G401 (cell line): ENCODE measurements around the gene C19orf44. TPM values are rescaled to one million over a fixed set of nuclear protein-coding genes. Genes with fewer than 3 reads are reported as not detected.
"Not testable (repeated sequence)": the region's sequence is repeated elsewhere in the genome, so short reads cannot be mapped to it uniquely, and the experiment has no call there.

Experiments
- DNase-seq: peaks from one replicate; pipeline ENCODE4 v3.0.0-alpha.2; 2015; ENCODE audit warnings: low spot score
- in situ Hi-C: cut with HindIII; loops from 2 replicates; pipeline ENCODE4 v1.10.0; 2016; ENCODE audit warnings: low sequenced_read_pairs, mixed read lengths
- total RNA-seq: library from RNA; depleted of rRNA; stranded (reverse); fragments of >200 nt; shearing (Covaris generic); gene quantifications from 2 replicates; pipeline ENCODE4 v1.2.3, GENCODE V29; 2014; rRNA removed

C19orf44 gene
- total RNA-seq, result 7.3 and 8.9 TPM in 2 replicates

GRCh38 chr19:16495982-16496612, at the start of gene C19orf44, which contains the start of gene CALR3:
C19orf44 (plus strand) TSS chr19:16496394; CDS start chr19:16500793, 4,399 bp downstream.
CALR3 (minus strand) TSS chr19:16496167; CDS start chr19:16496129, 38 bp downstream.
- in situ Hi-C loops, result no loop called here
- DNase-seq, result peak; percentile 99

DNA sequence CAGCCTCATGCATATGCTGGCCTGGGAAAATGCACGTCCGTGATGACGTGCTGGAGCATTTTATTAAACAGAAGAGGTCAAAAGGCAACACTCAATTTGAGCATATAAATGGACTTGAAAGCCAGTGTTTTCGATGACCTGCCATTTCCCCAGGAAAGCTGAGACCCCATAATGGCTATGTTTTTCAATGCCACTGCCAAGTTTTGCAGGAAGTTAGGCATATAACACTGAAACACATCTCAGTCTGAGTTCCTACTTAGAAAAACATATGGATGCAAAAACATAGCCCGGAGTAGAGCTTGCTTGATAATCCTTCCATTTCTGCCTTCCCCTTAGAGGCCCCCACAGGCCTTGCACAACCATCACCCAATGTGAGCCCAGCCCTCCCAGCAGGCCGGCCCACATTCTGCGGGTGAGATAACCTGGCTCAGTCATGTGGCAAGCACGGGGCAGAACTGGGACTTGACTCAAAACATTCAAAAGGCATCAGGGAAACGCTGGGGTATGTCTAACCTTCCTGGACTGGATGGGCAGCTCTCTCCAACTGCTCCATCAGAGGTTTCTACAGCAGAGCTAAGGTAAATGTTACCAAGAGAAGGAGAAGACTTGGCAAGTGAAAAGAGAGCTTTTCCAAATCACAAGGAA, 49.3 kb upstream of the C19orf44 start:
- in situ Hi-C loops, result no loop called here
- DNase-seq, result no peak

- DNase-seq, in situ Hi-C loops: not testable (repeated sequence)
These were observed 47.3 kb upstream of the C19orf44 start for GRCh38 chr19:16448872-16449271.

DNA sequence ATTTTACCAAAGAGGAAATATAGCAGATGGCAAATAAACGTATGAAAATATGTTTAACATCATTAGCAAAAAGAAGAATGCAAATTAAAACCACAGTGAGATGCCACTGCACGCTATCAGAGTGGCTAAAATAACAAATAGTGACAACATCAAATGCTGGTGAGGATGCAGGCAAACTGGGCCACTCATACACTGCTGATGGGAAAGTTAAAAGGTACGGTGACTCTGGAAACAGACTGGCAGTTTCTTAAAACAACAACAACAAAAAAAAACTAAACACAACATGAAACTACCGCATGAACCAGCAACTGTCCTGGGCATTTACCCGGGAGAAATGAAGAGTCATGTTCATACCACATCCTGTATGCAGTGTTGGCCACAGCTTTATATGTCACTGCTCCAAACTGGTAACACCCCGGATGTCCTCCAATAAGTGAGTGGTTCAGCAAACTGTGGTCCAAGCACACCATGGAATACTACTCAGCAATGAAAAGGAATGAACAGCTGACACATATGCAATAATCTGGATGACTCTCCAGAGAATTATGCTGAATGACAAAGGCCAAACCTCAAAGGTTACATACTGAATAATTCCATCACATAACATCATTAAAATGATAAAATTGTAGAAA, 46.7 kb upstream of the C19orf44 start:
- in situ Hi-C loops, result no loop called here
- no peak for DNase-seq

DNA sequence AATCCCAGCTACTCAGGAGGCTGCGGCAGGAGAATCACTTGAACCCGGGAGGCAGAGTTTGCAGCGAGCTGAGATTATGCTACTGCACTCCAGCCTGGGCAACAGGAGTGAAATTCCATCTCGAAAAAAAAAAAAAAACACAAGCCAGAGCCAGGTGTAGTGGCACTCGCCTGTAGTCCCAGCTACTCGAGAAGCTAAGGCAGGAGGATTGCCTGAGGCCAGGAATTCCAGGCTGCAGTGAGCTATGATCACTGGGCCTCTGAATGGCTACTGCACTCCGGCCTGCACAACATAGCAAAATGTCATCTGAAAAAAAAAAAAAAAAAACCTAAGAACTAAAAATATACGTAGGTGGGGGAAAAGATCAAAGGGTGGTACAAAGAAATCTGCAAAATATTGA, 43.9 kb upstream of the C19orf44 start:
- in situ Hi-C loops, result no loop called here
- no peak for DNase-seq

DNA sequence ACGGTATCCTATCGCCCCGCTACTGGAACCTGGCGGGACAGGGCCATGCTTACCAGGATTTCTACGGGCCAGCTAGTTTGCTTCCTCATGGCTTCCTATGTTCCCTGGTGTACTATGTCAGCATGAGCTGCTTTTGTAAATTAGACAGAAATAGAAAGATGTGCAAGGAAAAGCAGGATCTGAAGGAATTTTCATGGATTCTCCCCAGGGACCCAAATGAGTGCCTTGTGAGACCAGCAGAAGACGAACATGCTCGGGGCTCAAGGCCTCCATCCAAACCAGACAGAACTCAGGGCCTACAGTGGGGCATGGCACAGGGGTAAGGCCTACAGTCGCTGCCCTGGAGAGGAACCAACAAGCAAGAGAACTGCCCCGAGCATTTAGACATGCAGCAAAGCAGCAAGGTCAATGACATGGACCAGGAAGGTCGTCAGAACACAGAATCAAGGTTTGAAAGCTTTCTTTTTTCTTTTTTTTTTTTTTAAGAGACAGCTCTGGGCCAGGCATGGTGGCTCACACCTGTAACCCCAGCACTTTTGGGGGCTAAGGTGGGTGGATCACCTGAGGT, 41.8 kb upstream of the C19orf44 start:
- in situ Hi-C loops, result no loop called here
- no peak for DNase-seq

DNA sequence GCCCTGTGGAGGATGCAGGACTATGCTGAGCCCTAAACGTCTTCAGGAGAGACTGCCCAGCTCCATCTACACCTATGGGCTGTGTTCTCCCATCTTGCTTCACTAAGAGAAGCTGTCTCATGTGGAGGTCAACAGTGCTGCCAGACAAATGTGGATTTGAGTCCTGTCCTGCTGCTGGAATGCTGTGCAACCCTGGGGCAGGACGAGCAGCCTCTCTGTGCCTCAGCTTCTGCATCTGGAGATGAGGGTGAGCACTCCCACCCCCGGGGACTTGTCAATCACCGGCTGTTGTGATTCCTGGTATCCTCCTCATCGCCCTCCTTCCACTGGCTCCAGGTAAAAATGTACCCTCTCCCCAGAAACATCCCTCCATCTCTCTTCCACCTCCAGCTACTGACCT, 40.7 kb upstream of the C19orf44 start:
- no peak for DNase-seq
- in situ Hi-C loops, result no loop called here

- DNase-seq, result no peak
- in situ Hi-C loops, result no loop called here
These were observed 39.5 kb upstream of the C19orf44 start for GRCh38 chr19:16456652-16457194.

DNA sequence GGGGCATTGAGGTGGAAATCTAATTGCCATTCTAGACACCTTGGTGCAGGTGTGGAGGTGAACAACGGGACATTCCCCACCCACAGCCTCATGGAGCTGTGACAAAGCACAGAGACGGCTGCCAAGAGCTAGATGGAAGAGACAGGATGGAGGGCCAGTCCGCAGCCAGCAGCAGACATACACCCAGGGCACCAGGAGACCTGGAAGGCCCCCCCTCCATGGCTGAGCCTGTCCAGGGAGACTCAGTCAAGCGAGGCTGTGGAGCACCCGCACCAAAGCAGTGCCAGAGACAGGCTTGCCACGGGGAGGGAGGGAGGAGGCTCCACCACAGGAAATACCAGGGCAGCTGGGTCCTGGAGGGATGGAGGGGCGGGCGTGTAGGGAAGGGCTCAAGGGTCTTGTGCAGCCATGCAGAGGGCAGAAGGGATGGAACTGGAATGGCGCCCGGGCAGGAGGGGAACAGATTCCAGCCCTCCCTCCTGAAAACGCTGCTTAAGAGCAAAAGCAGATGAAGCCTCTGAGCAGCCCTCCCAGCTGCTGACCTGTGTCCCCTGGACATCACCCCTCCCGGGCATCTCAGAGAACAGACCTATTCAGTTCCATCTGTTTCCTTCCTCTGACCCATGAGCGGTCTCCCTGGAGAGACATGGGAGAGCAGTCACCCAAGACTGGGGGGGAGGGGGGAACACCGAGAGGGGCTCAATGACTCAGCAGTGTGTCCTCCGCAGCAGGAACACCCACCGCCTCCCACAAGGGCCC, 38.8 kb upstream of the C19orf44 start:
- peak; percentile 67 for DNase-seq

DNA sequence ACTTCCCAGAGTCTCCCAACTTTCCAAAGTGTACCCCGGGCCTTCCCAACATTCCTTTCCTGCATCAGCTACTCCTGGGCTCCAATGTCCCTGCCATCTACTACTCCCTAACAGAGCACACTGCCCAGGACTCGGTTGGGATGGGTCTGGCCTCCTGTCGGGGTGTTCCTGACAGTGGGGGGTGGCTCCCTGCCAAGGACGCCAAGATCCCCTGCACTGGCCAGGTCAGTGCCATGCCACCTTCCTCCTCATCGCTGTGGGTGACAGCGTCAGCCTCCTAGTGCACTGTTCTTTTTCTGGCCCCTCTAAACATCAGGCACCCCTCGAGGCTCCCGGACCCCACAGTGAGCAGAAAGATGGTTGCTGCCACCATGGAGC, 38.3 kb upstream of the C19orf44 start:
- no peak for DNase-seq
- in situ Hi-C loops, result no loop called here

More for the DNA sequence above, 38.8 kb upstream of the C19orf44 start:
- in situ Hi-C loops, result no loop called here

GRCh38 chr19:16458391-16459341, 37.5 kb upstream of the C19orf44 start:
- in situ Hi-C loops, result no loop called here
- peak; percentile 40 for DNase-seq

- in situ Hi-C loops, result no loop called here
- no peak for DNase-seq
These were observed 36.5 kb upstream of the C19orf44 start for GRCh38 chr19:16459680-16460079.

- in situ Hi-C loops, result no loop called here
- no peak for DNase-seq
These were observed 35.7 kb upstream of the C19orf44 start for GRCh38 chr19:16460454-16460853.

DNA sequence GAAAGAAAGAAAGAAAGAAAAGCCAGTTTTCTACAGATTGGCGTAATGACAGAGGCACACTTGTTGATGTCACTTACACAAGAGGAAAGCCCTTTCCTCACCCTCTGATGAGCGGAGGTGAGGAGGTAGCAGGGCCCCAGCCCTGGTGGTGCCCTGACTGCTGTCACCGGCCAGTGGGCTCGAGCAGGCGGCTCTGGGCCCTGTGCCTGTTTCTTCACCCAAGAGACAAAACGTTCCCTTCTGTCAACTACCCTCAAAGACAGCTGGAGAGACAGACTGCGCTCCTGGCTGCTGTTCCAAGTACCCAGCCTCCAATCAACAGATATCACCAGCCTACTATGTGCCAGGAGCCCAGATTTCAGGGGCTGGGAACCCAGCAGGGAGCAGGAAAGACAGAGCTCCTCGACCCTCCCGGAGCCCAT, 34.6 kb upstream of the C19orf44 start:
- in situ Hi-C loops, result no loop called here
- peak; percentile 56 for DNase-seq

DNA sequence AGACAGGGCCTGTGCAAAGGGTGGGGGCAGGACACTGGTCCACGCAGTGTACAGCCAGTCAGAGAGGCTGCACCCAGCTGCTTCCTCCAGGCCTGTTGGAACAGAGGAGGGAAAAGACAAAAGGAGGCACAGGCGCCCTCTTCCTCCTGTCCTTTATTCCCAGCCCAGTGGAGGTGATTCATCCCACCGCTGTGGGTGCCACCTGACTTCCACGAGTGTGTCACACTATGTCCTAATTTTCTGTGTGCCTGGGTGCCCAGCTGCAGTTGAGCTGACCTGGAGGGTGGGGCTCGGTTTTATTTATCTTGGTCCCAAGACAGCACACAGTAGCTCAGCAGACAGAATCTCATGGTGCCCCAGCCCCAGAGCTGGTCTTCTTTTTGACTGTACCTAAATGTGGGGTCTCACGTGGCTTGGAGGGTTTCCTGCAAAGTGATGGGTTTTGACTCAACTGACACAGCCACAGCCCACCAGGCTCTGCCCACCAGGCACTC, 33.4 kb upstream of the C19orf44 start:
- DNase-seq, result no peak

GRCh38 chr19:16463341-16463990, 32.7 kb upstream of the C19orf44 start:
- in situ Hi-C loops, result no loop called here
- DNase-seq, result no peak

More for the DNA sequence above, 33.4 kb upstream of the C19orf44 start:
- in situ Hi-C loops, result no loop called here

GRCh38 chr19:16463991-16464575, 32.1 kb upstream of the C19orf44 start:
- in situ Hi-C loops, result no loop called here
- no peak for DNase-seq
